H1 (cell line): ENCODE measurements around the gene SYNPO. TPM values are rescaled to one million over a fixed set of nuclear protein-coding genes. Genes with fewer than 3 reads are reported as not detected.

ENCODE experiments used
- CTCF ChIA-PET: fragments of 300-600 bp; sonication (Branson Sonifier 250); formaldehyde crosslinking; loops from one replicate; lab custom pipeline; 2021; ENCODE audit not compliant: partially characterized antibody; lab: Charles Lee
- POLR2A ChIA-PET: fragments of 300-600 bp; sonication (Branson Sonifier 250); formaldehyde crosslinking; loops from one replicate; lab custom pipeline; 2021; ENCODE audit warnings: inconsistent platforms; ENCODE audit not compliant: partially characterized antibody; lab: Charles Lee
- DNase-seq, 2 experiments: peaks; one replicate each; pipeline versions ENCODE4 v3.0.0 to v3.0.0-alpha.2; 2010 to 2022; ENCODE audit warnings: low spot score in 2 of 2, low read depth in 1 of 2, mixed read lengths in 1 of 2
- FAIRE-seq: peaks from 2 replicates; lab custom pipeline; 2011; peaks lifted over from hg19 to GRCh38; lab: Jason Lieb, UNC
- H2AFZ ChIP-seq: 2 replicates; pipeline ENCODE4 v1.8.1; 2012; ENCODE audit warnings: low read length, inconsistent platforms
- H2AK5ac ChIP-seq: 2 replicates; pipeline ENCODE4 v1.6.1; 2013; ENCODE audit warnings: low read depth, low read length
- H2BK120ac ChIP-seq: replicated peaks from 2 replicates; pipeline ENCODE3; 2013; ENCODE audit warnings: low read depth, low read length, inconsistent platforms
- H2BK12ac ChIP-seq: 2 replicates; pipeline ENCODE4 v1.6.1; 2013; ENCODE audit warnings: low read depth, low read length
- H2BK15ac ChIP-seq: 2 replicates; pipeline ENCODE4 v1.6.1; 2013; ENCODE audit warnings: low read length
- H2BK20ac ChIP-seq: 2 replicates; pipeline ENCODE4 v1.6.1; 2013; ENCODE audit warnings: low read length
- H2BK5ac ChIP-seq: 2 replicates; pipeline ENCODE4 v1.6.1; 2013; ENCODE audit warnings: low read depth, low read length
- H3K14ac ChIP-seq: 2 replicates; pipeline ENCODE4 v1.6.1; 2013; ENCODE audit warnings: inconsistent platforms; ENCODE audit not compliant: insufficient read length
- H3K18ac ChIP-seq: 2 replicates; pipeline ENCODE4 v1.6.1; 2013; ENCODE audit warnings: low read length; ENCODE audit errors: extremely low read depth
- H3K23ac ChIP-seq: 2 replicates; pipeline ENCODE4 v1.6.1; 2013; ENCODE audit warnings: inconsistent platforms; ENCODE audit not compliant: insufficient read length
- H3K23me2 ChIP-seq: 2 replicates; pipeline ENCODE4 v1.6.1; 2013; ENCODE audit warnings: low read depth, low read length
- H3K27ac ChIP-seq: 2 replicates; pipeline ENCODE4 v1.6.1; 2011; ENCODE audit warnings: low read depth, low read length, inconsistent platforms
- H3K27me3 ChIP-seq, 4 experiments: replicated peaks in 1 of 4; 1 replicate in 1 of 4; 2 replicates in 3 of 4; pipeline versions ENCODE4 v1.6.1 to v1.8.1; 2011 to 2013; ENCODE audit warnings: low read length in 3 of 4, mild to moderate bottlenecking in 3 of 4, inconsistent platforms in 2 of 4, mixed read lengths in 2 of 4, moderate library complexity in 1 of 4; ENCODE audit not compliant: control insufficient read depth in 3 of 4, insufficient read depth in 3 of 4; ENCODE audit errors: extremely low read depth in 1 of 4
- H3K36me3 ChIP-seq, 4 experiments: 2 replicates each; pipeline versions ENCODE4 v1.6.1 to v1.8.1; 2011 to 2013; ENCODE audit warnings: mild to moderate bottlenecking in 4 of 4, low read length in 3 of 4, moderate library complexity in 2 of 4, control low read depth in 1 of 4, inconsistent platforms in 1 of 4; ENCODE audit not compliant: insufficient read depth in 4 of 4, control insufficient read depth in 2 of 4
- H3K4ac ChIP-seq: replicated peaks from 2 replicates; pipeline ENCODE3; 2013; ENCODE audit warnings: low read length, low read depth, mixed read lengths, inconsistent platforms; ENCODE audit not compliant: insufficient read length
- H3K4me1 ChIP-seq, 4 experiments: replicated peaks in 1 of 4; 1 replicate in 1 of 4; 2 replicates in 3 of 4; pipeline versions ENCODE4 v1.6.1 to v1.8.1; 2011 to 2013; ENCODE audit warnings: low read length in 3 of 4, inconsistent platforms in 2 of 4, mixed read lengths in 1 of 4; ENCODE audit not compliant: insufficient read depth in 4 of 4, control insufficient read depth in 3 of 4
- H3K4me2 ChIP-seq, 2 experiments: 2 replicates each; pipeline versions ENCODE4 v1.6.1 to v1.8.1; 2011 to 2013; ENCODE audit warnings: low read depth in 2 of 2, low read length in 2 of 2, control low read depth in 1 of 2, inconsistent platforms in 1 of 2, mild to moderate bottlenecking in 1 of 2; ENCODE audit not compliant: insufficient read depth in 1 of 2
- H3K4me3 ChIP-seq, 4 experiments: fragments of 200-600, 300-600 bp in 1 of 4; sonication (generic), shearing (Covaris generic), sonication (Bioruptor Twin) in 1 of 4; 2 replicates each; pipeline versions ENCODE4 v1.5.1 to v1.8.1; 2011 to 2016; ENCODE audit warnings: low read length in 4 of 4, low read depth in 3 of 4, control low read depth in 2 of 4, inconsistent platforms in 2 of 4, mild to moderate bottlenecking in 2 of 4, mixed read lengths in 1 of 4, moderate library complexity in 1 of 4; ENCODE audit not compliant: insufficient read depth in 2 of 4; ENCODE audit errors: extremely low read depth in 1 of 4
- H3K56ac ChIP-seq: replicated peaks from 2 replicates; pipeline ENCODE3; 2013; ENCODE audit warnings: low read depth, mild to moderate bottlenecking, mixed read lengths, low read length, inconsistent platforms; ENCODE audit not compliant: insufficient read length
- H3K79me1 ChIP-seq: 2 replicates; pipeline ENCODE4 v1.6.1; 2013; ENCODE audit warnings: low read depth, low read length, control low read depth
- H3K79me2 ChIP-seq, 2 experiments: 2 replicates each; pipeline versions ENCODE4 v1.6.1 to v1.8.1; 2012 to 2013; ENCODE audit warnings: low read length in 2 of 2, mild to moderate bottlenecking in 2 of 2, inconsistent platforms in 1 of 2; ENCODE audit not compliant: insufficient read depth in 2 of 2, control insufficient read depth in 1 of 2
- H3K9ac ChIP-seq, 4 experiments: replicated peaks in 1 of 4; 1 replicate in 1 of 4; 2 replicates in 3 of 4; pipeline versions ENCODE4 v1.6.1 to v1.8.1; 2011 to 2013; ENCODE audit warnings: low read depth in 3 of 4, low read length in 3 of 4, control low read depth in 2 of 4, mild to moderate bottlenecking in 2 of 4, moderate library complexity in 2 of 4, inconsistent platforms in 1 of 4; ENCODE audit errors: extremely low read depth in 1 of 4
- H3K9me3 ChIP-seq, 2 experiments: 2 replicates each; pipeline versions ENCODE4 v1.6.1 to v1.8.1; 2012 to 2013; ENCODE audit warnings: mild to moderate bottlenecking in 2 of 2, moderate library complexity in 2 of 2, control low read depth in 1 of 2, inconsistent platforms in 1 of 2, low read depth in 1 of 2, low read length in 1 of 2, mixed read lengths in 1 of 2; ENCODE audit not compliant: insufficient read depth in 2 of 2
- H4K20me1 ChIP-seq, 2 experiments: replicated peaks in 1 of 2; 2 replicates each; pipeline versions ENCODE3 to v1.8.1; 2011 to 2013; ENCODE audit warnings: inconsistent platforms in 2 of 2, low read length in 2 of 2, mild to moderate bottlenecking in 1 of 2; ENCODE audit not compliant: insufficient read depth in 2 of 2, control insufficient read depth in 1 of 2
- H4K5ac ChIP-seq: 2 replicates; pipeline ENCODE4 v1.6.1; 2013; ENCODE audit warnings: low read length, low read depth, mixed read lengths, inconsistent platforms; ENCODE audit not compliant: insufficient read length
- H4K8ac ChIP-seq: 2 replicates; pipeline ENCODE4 v1.8.0; 2013; ENCODE audit warnings: mild to moderate bottlenecking, moderate library complexity, low read length, inconsistent platforms; ENCODE audit not compliant: insufficient read depth; ENCODE audit errors: extremely low read depth
- H4K91ac ChIP-seq: replicated peaks from 2 replicates; pipeline ENCODE3; 2013; ENCODE audit warnings: low read length, mixed read lengths, inconsistent platforms; ENCODE audit not compliant: insufficient read length
- ASH2L ChIP-seq: fragments of 200-600, 300-600 bp; sonication (generic); IDR thresholded peaks from one replicate; pipeline ENCODE4 v1.7.1; 2017; ENCODE audit warnings: low read length
- BCL11A ChIP-seq, 2 experiments: IDR thresholded peaks; one replicate each; pipeline ENCODE4 v1.6.1; 2011; ENCODE audit warnings: low read depth in 2 of 2, low read length in 2 of 2, mild to moderate bottlenecking in 2 of 2
- CBX8 ChIP-seq: fragments of 300-800, 300-1000 bp; sonication (generic); IDR thresholded peaks from 2 replicates; pipeline ENCODE4 v1.7.1; 2016; ENCODE audit warnings: low read depth, low read length, borderline replicate concordance
- CREB1 ChIP-seq: IDR thresholded peaks from 2 replicates; pipeline ENCODE4 v1.6.1; 2012; ENCODE audit warnings: inconsistent platforms
- SIN3A ChIP-seq, 2 experiments: IDR thresholded peaks in 1 of 2; conservative IDR thresholded peaks in 1 of 2; 2 replicates each; pipeline ENCODE4 v1.6.1; 2011 to 2012; ENCODE audit warnings: low read length in 2 of 2, improper control_type of control experiment in 1 of 2, low read depth in 1 of 2, mild to moderate bottlenecking in 1 of 2
- WGBS, 2 experiments: shearing (Covaris generic) in 1 of 2; methylation state at CpG; one replicate each; pipeline versions ENCODE4 v1.1.6 to v1.1.7; 2013 to 2015; ENCODE audit warnings: low lambda C conversion rate in 2 of 2, mixed read lengths in 2 of 2, inconsistent platforms in 1 of 2, low coverage in 1 of 2, missing lambda C conversion rate in 1 of 2; ENCODE audit not compliant: insufficient replicate concordance in 2 of 2, insufficient coverage in 1 of 2, insufficient read length in 1 of 2; ENCODE audit errors: extremely low coverage in 1 of 2, missing lambda C conversion rate in 1 of 2; 5-methylcytosine and 5-hydroxymethylcytosine counted together
- polyA plus RNA-seq, 7 experiments: library from polyadenylated mRNA; depleted of rRNA in 3 of 7; stranded (reverse) in 5 of 7; unstranded in 2 of 7; fragments of >200 nt in 5 of 7; fragments of 200-250 nt in 2 of 7; gene quantifications; 1 replicate in 5 of 7; 2 replicates in 1 of 7; 4 replicates in 1 of 7; pipeline versions ENCODE4 v1.2.1 to v1.2.3, GENCODE V29; 2011 to 2013; ENCODE audit warnings: missing spikeins in 2 of 7, mixed read lengths in 2 of 7
- total RNA-seq: library from RNA; stranded (reverse); fragmentation: NEBNext Ultra II Directional; extraction: Animal tissue kit (Norgen Biotek cat#: 25700); gene quantifications from 2 replicates; pipeline ENCODE4 v1.2.1, GENCODE V29; 2021

The SYNPO gene
- total and polyA plus RNA-seq, 2 of the 8 experiments (the other 6 are each of a cell fraction or from before 2014, with no cell fraction given), result 2.3 TPM

DNA sequence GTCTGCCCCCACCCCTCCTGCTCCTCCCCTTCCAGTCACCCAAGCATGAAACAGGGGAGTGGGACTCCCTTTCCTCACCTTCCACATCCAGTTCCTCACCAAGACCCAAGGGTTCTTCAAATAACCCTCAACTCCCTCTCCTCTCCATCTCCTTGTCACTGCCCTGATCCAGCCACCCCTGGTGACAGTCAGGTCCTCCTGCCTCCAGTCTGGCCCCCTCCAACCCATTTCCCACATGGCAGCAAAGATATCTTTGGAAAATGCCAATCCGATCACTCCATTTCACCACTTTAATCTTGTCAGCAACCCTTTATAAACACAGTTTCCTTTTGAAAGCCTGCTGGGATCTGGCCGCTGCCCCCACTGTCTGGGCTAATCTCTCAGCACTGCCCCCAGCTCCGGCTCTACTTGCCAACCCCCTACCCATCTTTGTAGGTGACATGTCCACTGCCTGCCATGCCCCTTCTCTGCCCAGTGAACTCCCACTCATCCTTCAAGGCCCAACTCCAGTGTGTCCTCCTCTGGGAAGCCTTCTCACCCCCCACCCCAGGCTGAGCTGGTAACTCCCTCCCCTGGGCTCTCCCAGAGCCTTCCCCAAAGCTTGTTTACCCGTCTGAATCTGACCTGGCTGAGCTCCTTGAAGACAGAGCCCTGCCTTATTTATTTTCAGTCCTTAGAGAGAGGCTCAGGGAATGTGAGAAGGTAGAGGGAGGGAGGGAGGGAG is 19.8 kb downstream of the SYNPO start:
- peaks cover 0 to 11% (median 2%) of the 10 kb centered on the region in 4 experiments; a peak in 4 of 7 replicates for H3K4me1 ChIP-seq
- no peak overlapping the region for H4K91ac ChIP-seq
- H2BK5ac ChIP-seq, result no peak overlapping the region
- no peak overlapping the region for H3K4ac ChIP-seq
- H2BK120ac ChIP-seq, result no peak overlapping the region
- FAIRE-seq (no peak), DNase-seq (no peak)
- H3K4me2 ChIP-seq, result peak overlapping the region; percentile 14 to 15; a peak in 1 of 4 replicates
- H3K14ac ChIP-seq, result no peak overlapping the region
- H3K9ac ChIP-seq, result no peak overlapping the region
- H2AK5ac ChIP-seq, result no peak overlapping the region
- H2BK12ac ChIP-seq, result no peak overlapping the region
- H3K56ac ChIP-seq, result no peak overlapping the region
- no peak overlapping the region for H4K5ac ChIP-seq
- no peak overlapping the region for H3K23ac ChIP-seq
- no peaks in the 10 kb centered on the region for H3K79me2 ChIP-seq
- peaks cover 2% of the 10 kb centered on the region; the same call in 1 of the 2 replicates for H3K23me2 ChIP-seq
- H4K20me1 ChIP-seq, result peaks cover 0 to 2% of the 10 kb centered on the region in 2 experiments
- POLR2A ChIA-PET, result interaction anchor here (0.9 to 8.2 kb wide), 7 partner anchors 12 to 211 kb away, joined by 3 to 70 read pairs (median 4); partner anchors contain the start of gene RPS14
- CTCF ChIA-PET, result interaction anchor here (0.6 to 20.1 kb wide), 15 partner anchors 10 to 219 kb away, joined by 3 to 303 read pairs (median 4); partner anchors contain the start of gene SYNPO
- H3K9me3 ChIP-seq, result no peaks in the 10 kb centered on the region
- no peaks in the 10 kb centered on the region for H3K79me1 ChIP-seq
- H4K8ac ChIP-seq, result no peak overlapping the region
- H3K18ac ChIP-seq, result no peak overlapping the region
- H3K36me3 ChIP-seq, result no peaks in the 10 kb centered on the region
- no peak overlapping the region for H3K27ac ChIP-seq
- H2BK20ac ChIP-seq, result no peak overlapping the region
- WGBS, 2 experiments, result 60% methylated on average over 4 of the region's 4 CpGs; no CpG with 5 or more reads in 1 of the 2 experiments
- peak overlapping the region; percentile 36; the same call in 1 of the 2 replicates for H2AFZ ChIP-seq
- no peak overlapping the region for H3K4me3 ChIP-seq
- no peaks in the 10 kb centered on the region; a peak in 1 of 7 replicates for H3K27me3 ChIP-seq
- TF ChIP-seq BCL11A (IDR thresholded peaks at IDR 0.05; ENCODE audit: low read depth in 2 of 2, low read length in 2 of 2), result no peak
- TF ChIP-seq CBX8, result no peak
- TF ChIP-seq ASH2L, result no peak
- no peak for TF ChIP-seq SIN3A (conservative IDR thresholded peaks at IDR 0.05 in 1 of 2, IDR thresholded peaks at IDR 0.05 in 1 of 2; ENCODE audit: low read depth in 1 of 2, low read length in 2 of 2)
- no peak for TF ChIP-seq CREB1
- no peak overlapping the region for H2BK15ac ChIP-seq
